DMS 273 (cell line): ENCODE data around the gene FOXD4L6.
"Not testable (repeated sequence)": the region's sequence is repeated elsewhere in the genome, so short reads cannot be mapped to it uniquely, and the experiment has no call there.

Experiments used
- DNase-seq: peaks from one replicate; lab custom pipeline; 2025; ENCODE audit not compliant: unreplicated experiment; lab: John Stamatoyannopoulos, UW

FOXD4L6 gene

GRCh38 chr9:41128581-41128980 lies at the start of gene FOXD4L6:
FOXD4L6 (minus strand) TSS chr9:41128681; CDS start chr9:41128383, 298 bp downstream.
- DNase-seq: not testable (repeated sequence)

- not testable (repeated sequence) for DNase-seq
Observed at GRCh38 chr9:41174994-41175393, 46.5 kb upstream of the FOXD4L6 start.

GRCh38 chr9:41150116-41150515 lies 21.6 kb upstream of the FOXD4L6 start:
- not testable (repeated sequence) for DNase-seq

GRCh38 chr9:41141878-41142277 lies 13.4 kb upstream of the FOXD4L6 start:
- not testable (repeated sequence) for DNase-seq

- not testable (repeated sequence) for DNase-seq
Observed at GRCh38 chr9:41126746-41127446, 1.6 kb downstream of the FOXD4L6 start.

GRCh38 chr9:41125936-41126335 lies 2.5 kb downstream of the FOXD4L6 start:
- DNase-seq: not testable (repeated sequence)

- not testable (repeated sequence) for DNase-seq
Observed at GRCh38 chr9:41125109-41125658, 3.3 kb downstream of the FOXD4L6 start.

- not testable (repeated sequence) for DNase-seq
Observed at GRCh38 chr9:41124250-41125108, 4.0 kb downstream of the FOXD4L6 start.

- not testable (repeated sequence) for DNase-seq
Observed at GRCh38 chr9:41123812-41124211, 4.7 kb downstream of the FOXD4L6 start.

GRCh38 chr9:41123396-41123795 lies 5.1 kb downstream of the FOXD4L6 start:
- not testable (repeated sequence) for DNase-seq

GRCh38 chr9:41120696-41121095 lies 7.8 kb downstream of the FOXD4L6 start:
- not testable (repeated sequence) for DNase-seq

- not testable (repeated sequence) for DNase-seq
Observed at GRCh38 chr9:41119719-41120118, 8.8 kb downstream of the FOXD4L6 start.

GRCh38 chr9:41119311-41119710 lies 9.2 kb downstream of the FOXD4L6 start:
- DNase-seq: not testable (repeated sequence)

GRCh38 chr9:41113348-41113747 lies 15.1 kb downstream of the FOXD4L6 start:
- DNase-seq: not testable (repeated sequence)

GRCh38 chr9:41111414-41111813 lies 17.1 kb downstream of the FOXD4L6 start:
- not testable (repeated sequence) for DNase-seq

- DNase-seq: not testable (repeated sequence)
Observed at GRCh38 chr9:41110913-41111312, 17.6 kb downstream of the FOXD4L6 start.

- DNase-seq: not testable (repeated sequence)
Observed at GRCh38 chr9:41109253-41109652, 19.2 kb downstream of the FOXD4L6 start.

- not testable (repeated sequence) for DNase-seq
Observed at GRCh38 chr9:41108816-41109215, 19.7 kb downstream of the FOXD4L6 start.

GRCh38 chr9:41106472-41107116 lies 21.9 kb downstream of the FOXD4L6 start:
- DNase-seq: not testable (repeated sequence)

- DNase-seq: not testable (repeated sequence)
Observed at GRCh38 chr9:41105557-41106253, 22.8 kb downstream of the FOXD4L6 start.
